Fibroblast of the conjunctiva (primary cell): ENCODE measurements around the gene LCP1.

Source experiments
- DNase-seq: peaks from one replicate; pipeline ENCODE4 v3.0.0-alpha.2; 2010; ENCODE audit warnings: low read depth

The LCP1 gene

GRCh38 chr13:46101002-46101401, 81.0 kb downstream of the LCP1 start:
- no peak for DNase-seq

- DNase-seq: no peak
Measured at GRCh38 chr13:46100191-46100815, 81.7 kb downstream of the LCP1 start.

GRCh38 chr13:46097663-46098062, 84.3 kb downstream of the LCP1 start:
- no peak for DNase-seq

GRCh38 chr13:46097015-46097414, 85.0 kb downstream of the LCP1 start:
- DNase-seq: no peak

GRCh38 chr13:46094478-46094877, 87.5 kb downstream of the LCP1 start:
- DNase-seq: no peak

- no peak for DNase-seq
Measured at GRCh38 chr13:46088821-46089562, 93.0 kb downstream of the LCP1 start.

- DNase-seq: no peak
Measured at GRCh38 chr13:46087481-46087880, 94.5 kb downstream of the LCP1 start.

- no peak for DNase-seq
Measured at GRCh38 chr13:46086985-46087384, 95.0 kb downstream of the LCP1 start.

GRCh38 chr13:46086421-46086922, 95.5 kb downstream of the LCP1 start:
- DNase-seq: no peak

- no peak for DNase-seq
Measured at GRCh38 chr13:46085737-46086136, 96.2 kb downstream of the LCP1 start.

GRCh38 chr13:46082324-46082723, 99.7 kb downstream of the LCP1 start:
- DNase-seq: no peak

GRCh38 chr13:46079770-46080169, 102.2 kb downstream of the LCP1 start:
- no peak for DNase-seq

- DNase-seq: no peak
Measured at GRCh38 chr13:46077265-46077664, 104.7 kb downstream of the LCP1 start.

- DNase-seq: no peak
Measured at GRCh38 chr13:46076827-46077226, 105.2 kb downstream of the LCP1 start.
